GM21529 (cell line): Measurements from ENCODE around the gene CAPN13.
"Not testable (repeated sequence)": the region's sequence is repeated elsewhere in the genome, so short reads cannot be mapped to it uniquely, and the experiment has no call there.

ENCODE experiments used
- ATAC-seq: cut with Tn5 transposase; IDR thresholded peaks from one replicate; pipeline ENCODE4 v1.9.1; 2021; ENCODE audit not compliant: unreplicated experiment

CAPN13 gene

DNA sequence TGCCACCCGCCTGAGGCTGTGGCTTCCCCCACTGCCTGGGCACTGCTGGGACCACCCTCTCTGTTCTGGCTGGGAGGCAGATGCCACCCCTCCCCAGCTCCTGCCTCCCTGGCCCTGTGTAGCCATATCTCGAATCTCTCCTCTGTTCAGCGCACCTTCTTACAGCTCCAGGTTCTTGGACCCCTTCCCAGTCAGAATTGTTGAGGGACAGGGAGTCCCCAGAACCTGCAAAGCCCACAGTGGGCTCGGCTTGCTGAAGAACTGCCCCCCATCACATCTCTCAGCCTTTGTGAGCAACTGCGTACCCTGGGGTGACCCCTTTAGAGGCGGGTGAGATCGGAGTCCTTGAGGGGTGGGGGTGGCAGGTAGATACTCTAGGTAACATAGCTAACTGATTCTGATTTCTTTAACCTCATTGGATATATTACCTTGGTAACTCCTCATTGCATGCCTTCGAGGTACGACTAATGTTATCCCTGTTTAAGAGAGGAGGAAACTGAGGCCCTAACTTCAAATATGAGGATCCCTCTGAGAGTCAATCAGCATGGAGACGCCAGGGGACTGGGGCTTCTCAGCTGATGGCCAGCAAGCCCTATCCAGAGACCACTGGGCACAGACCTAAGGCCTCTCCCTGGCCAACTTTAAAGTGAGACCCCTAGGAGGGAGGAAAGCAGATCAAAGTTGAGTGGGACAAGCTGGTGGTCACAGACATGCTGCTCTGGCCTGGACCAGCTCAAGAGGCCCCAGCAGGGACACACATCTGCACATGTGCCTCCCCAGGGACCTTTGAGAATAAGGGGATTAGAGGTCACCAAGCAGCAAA is 101.3 kb downstream of the CAPN13 start:
- ATAC-seq = no peak

GRCh38 chr2:30705056-30705455 is 102.2 kb downstream of the CAPN13 start:
- no peak for ATAC-seq

- no peak for ATAC-seq
Observed at GRCh38 chr2:30704309-30705020, 102.8 kb downstream of the CAPN13 start.

DNA sequence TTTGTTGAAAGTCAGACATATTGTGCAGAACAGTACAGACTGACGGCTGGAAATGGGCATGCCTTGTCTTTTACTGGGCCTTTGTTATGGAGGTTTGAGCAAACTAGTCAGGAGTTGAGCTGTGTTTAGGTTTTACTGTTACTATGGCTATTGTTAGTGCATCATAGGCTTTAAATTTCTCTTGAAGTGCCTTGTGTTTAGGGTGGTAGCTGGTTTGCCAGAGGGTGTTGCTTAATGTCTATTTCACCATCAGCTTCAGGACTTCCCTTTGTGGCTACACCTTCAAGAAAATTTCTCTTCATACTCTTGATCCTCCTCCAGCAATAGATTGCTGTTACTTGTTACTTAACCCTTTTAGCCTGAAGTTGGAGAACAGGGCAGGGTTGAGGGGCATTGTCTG is 104.6 kb downstream of the CAPN13 start:
- ATAC-seq = no peak

DNA sequence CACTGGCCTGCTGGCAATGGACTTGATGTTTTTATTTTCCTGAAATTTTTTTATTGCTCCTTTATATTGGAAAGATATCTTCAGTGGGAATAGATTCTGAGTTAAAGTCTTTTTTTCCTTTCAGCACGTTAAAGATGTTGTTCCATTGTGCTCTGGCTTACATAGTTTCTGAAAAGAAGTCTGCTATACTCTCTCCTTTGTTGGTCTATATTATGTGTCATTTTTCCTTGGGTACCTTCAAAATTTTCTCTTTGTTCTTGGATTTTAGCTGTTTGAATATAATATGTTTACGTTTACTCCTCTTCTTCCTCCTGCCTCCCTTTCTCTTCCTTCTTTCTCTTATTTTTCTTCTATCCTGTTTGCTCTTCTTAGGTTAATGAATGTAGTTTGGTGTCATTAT is 105.5 kb downstream of the CAPN13 start:
- ATAC-seq = no peak

DNA sequence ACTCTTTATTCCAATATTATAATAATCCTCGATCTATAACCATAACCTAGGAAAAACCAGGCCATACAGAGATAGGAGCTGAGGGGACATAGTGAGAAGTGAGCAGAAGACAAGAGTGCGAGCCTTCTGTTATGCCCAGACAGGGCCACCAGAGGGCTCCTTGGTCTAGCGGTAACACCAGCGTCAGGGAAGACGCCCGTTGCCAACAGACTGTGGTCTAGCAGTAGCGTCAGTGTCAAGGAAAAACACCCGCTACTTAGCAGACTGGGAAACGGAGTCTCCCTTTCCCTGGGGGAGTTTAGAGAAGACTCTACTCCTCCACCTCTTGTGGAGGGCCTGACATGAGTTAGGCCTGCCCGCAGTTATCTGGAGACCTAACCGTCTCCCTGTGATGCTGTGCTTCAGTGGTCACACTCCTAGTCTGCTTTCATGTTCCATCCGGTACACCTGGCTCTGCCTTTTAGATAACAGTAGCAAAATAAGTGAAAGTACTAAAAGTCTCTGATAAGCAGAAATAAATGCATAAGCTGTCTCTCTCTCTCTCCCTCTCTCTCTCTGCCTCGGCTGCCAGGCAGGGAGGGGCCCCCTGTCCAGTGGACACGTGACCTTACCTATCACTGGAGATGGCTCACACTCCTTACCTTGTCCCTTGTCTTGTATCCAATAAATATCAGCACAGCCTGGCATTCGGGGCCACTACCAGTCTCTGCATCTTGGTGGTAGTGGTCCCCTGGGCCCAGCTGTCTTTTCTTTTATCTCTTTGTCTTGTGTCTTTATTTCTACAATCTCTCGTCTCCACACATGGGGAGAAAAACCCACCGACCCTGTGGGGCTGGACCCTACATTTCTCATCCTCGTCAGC is 109.8 kb downstream of the CAPN13 start:
- ATAC-seq = not testable (repeated sequence)

DNA sequence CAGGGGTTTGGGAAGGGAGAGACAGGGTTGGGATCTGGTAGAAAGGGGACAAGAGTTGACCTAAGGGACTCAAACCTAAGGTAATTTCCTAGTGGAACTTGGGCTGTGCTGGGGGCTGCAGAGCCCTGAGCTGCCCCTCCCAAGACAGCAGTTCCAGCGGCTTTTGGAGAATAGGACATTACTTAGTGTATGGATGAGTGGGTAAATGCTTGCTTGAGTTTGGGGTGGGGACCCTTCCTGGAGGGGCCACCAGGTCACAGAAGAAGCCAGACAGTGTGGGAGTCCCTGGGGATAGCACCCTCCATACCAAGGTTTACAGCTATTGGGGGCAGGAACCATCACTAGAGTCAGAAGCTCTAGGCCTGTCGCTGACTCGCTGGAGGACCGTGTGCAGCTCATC is 111.5 kb downstream of the CAPN13 start:
- no peak for ATAC-seq

GRCh38 chr2:30694286-30695055 is 112.8 kb downstream of the CAPN13 start:
- ATAC-seq = no peak

- no peak for ATAC-seq
Observed at GRCh38 chr2:30693821-30694281, 113.4 kb downstream of the CAPN13 start.

- ATAC-seq = no peak
Observed at GRCh38 chr2:30692829-30693275, 114.4 kb downstream of the CAPN13 start.

DNA sequence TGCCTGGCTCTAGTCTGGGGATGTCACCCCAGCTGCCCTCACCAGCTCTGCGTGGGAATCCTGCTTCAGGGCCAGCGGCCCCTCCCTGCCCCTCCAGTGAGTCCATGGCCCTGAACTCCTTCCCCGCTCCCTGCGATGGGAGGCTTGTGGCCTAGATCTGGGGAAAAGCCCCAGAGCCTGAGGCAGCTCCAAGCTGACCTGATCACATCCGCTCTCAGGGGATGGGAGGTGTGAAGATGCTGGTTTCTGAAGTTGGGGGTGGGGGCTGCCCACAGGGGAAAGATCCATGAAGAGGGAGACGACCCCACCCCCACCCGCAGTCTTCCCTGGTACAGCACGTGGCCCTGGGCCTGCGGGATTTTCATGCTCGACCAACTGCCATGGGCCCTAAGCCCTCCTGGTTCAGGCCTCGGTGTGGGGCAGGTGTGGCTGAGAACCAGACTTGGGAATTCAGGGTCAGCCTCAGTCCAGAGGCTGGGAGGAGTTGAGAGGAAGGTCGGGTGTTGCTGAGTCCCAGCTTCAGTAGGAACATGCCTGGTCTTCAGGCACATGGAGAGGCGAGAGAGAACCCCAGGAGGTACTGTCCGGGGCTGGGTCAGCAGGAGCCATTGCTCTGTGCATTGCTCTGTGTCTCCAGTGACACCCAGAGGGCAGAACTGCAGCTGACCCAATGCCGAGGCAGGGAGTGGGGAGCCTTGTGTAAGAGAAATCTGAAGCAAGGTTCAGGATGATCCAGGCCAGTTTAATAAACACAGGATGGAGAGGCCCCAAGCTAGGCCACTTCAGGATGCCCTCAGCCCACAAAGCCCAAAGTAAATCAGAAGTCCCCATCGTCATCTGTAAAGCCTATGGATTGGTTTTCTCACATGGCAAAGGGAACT is 115.1 kb downstream of the CAPN13 start:
- ATAC-seq = no peak

- no peak for ATAC-seq
Observed at GRCh38 chr2:30691091-30691947, 115.9 kb downstream of the CAPN13 start.

GRCh38 chr2:30690126-30690561 is 117.1 kb downstream of the CAPN13 start:
- ATAC-seq = no peak

- no peak for ATAC-seq
Observed at GRCh38 chr2:30689496-30690125, 117.6 kb downstream of the CAPN13 start.

- ATAC-seq = no peak
Observed at GRCh38 chr2:30688956-30689401, 118.3 kb downstream of the CAPN13 start.

- ATAC-seq = no peak
Observed at GRCh38 chr2:30686669-30687068, 120.6 kb downstream of the CAPN13 start.

- no peak for ATAC-seq
Observed at GRCh38 chr2:30686000-30686399, 121.2 kb downstream of the CAPN13 start.

DNA sequence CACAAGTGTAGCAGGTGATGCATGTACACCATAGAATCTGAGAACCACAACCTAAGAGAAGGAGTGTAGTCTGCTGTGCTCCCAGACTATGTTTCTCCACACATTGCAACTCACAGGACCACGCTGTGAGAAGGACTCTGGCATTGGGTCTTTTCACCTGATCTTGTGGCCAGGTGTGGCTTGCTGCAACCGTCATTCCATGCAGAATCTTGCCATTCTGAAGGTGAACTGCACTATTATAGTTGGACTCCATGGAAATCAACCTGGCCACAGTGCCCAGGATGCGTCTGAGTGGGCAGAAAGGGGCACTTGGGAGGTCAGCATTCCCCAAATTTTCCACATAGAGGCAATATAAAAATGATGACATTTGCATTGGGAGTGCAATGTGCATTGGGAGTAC is 122.2 kb downstream of the CAPN13 start:
- no peak for ATAC-seq
